Stimulated activated CD4-positive, alpha-beta T cell treated with anti-CD3 and anti-CD28 coated beads, Interleukin-2, amount 100 ng/mL, for 48 hours (primary cell): ENCODE measurements around the gene OR6C75.
"Not testable (repeated sequence)": the region's sequence is repeated elsewhere in the genome, so short reads cannot be mapped to it uniquely, and the experiment has no call there.

Experiments
- DNase-seq, 2 donors: peaks; one replicate each; pipeline ENCODE4 v3.0.0-alpha.2; 2020

OR6C75 gene

GRCh38 chr12:55362675-55363074, at the start of gene OR6C75:
Gene OR6C75, plus strand, starts transcription at chr12:55362975. Its CDS starts 2,136 bp downstream, at chr12:55365111.
- DNase-seq = no peak

GRCh38 chr12:55314043-55314442, 48.7 kb upstream of the OR6C75 start, which contains the start of gene OR6C1:
Gene OR6C1, plus strand, starts transcription at chr12:55314343. Its CDS starts 6,257 bp downstream, at chr12:55320600.
- no peak for DNase-seq

GRCh38 chr12:55320201-55320600, 42.6 kb upstream of the OR6C75 start:
- no peak for DNase-seq

GRCh38 chr12:55325801-55326200, 37.0 kb upstream of the OR6C75 start:
- not testable (repeated sequence) for DNase-seq

- DNase-seq = no peak
Measured at GRCh38 chr12:55330446-55330845, 32.3 kb upstream of the OR6C75 start, which contains the start of gene OR6C3. Gene OR6C3, plus strand, starts transcription at chr12:55330746. Its CDS starts 955 bp downstream, at chr12:55331701.

GRCh38 chr12:55336002-55336401, 26.8 kb upstream of the OR6C75 start:
- DNase-seq = no peak

- DNase-seq = not testable (repeated sequence)
Measured at GRCh38 chr12:55355338-55355737, 7.4 kb upstream of the OR6C75 start.

GRCh38 chr12:55365086-55365485, 2.3 kb downstream of the OR6C75 start:
- DNase-seq = no peak

GRCh38 chr12:55372521-55372920, 9.7 kb downstream of the OR6C75 start:
- no peak for DNase-seq

- no peak for DNase-seq
Measured at GRCh38 chr12:55385891-55386290, 23.1 kb downstream of the OR6C75 start.

GRCh38 chr12:55392032-55392795, 29.4 kb downstream of the OR6C75 start:
- DNase-seq = no peak

- DNase-seq = no peak
Measured at GRCh38 chr12:55396326-55396725, 33.6 kb downstream of the OR6C75 start.

- DNase-seq = no peak
Measured at GRCh38 chr12:55400229-55400628, 37.5 kb downstream of the OR6C75 start, which contains the start of gene OR6C65. Gene OR6C65, plus strand, starts transcription at chr12:55400529. Its CDS starts 0 bp downstream, at chr12:55400529.

GRCh38 chr12:55407866-55408265, 45.1 kb downstream of the OR6C75 start:
- DNase-seq = no peak

- not testable (repeated sequence) for DNase-seq
Measured at GRCh38 chr12:55409133-55409532, 46.4 kb downstream of the OR6C75 start.

GRCh38 chr12:55412138-55412537, 49.4 kb downstream of the OR6C75 start:
- not testable (repeated sequence) for DNase-seq

- DNase-seq = not testable (repeated sequence)
Measured at GRCh38 chr12:55413498-55414388, 51.0 kb downstream of the OR6C75 start.

GRCh38 chr12:55414396-55414823, 51.6 kb downstream of the OR6C75 start:
- not testable (repeated sequence) for DNase-seq

GRCh38 chr12:55414889-55415288, 52.1 kb downstream of the OR6C75 start:
- not testable (repeated sequence) for DNase-seq

- DNase-seq = no peak
Measured at GRCh38 chr12:55416961-55417360, 54.2 kb downstream of the OR6C75 start.
